ENCODE measurements around the gene MTCL1. TPM values are rescaled to one million over a fixed set of nuclear protein-coding genes. Genes with fewer than 3 reads are reported as not detected.

Gene MTCL1
- total RNA-seq, 4 donors from 2014 or later: 12.3 to 35.9 (median 26.1) TPM

DNA sequence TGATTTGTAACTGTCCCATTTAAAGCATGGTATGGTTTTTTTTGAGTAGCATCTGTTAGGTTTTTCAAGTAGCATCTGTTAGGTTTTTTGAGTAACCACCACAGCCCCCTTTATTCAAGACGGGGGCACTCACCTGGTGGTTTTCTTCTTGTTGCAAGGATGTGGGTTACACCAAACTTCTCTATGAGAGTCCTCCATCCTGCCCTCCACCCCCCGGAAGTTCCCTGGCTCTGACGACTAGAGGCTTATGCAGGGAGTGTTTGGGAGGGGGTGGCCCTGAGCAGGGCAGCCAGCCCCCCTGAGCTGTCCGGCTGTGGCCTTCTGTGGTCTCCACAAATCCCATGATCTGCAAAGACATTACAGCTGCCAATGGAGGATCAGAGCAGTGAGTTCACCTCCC, 39.3 kb downstream of the MTCL1 start:
- Histone ChIP-seq H3K27ac (peak overlapping the region in 3 of 4 donors; percentile 11 to 77 (median 53)), H3K36me3 (no peaks in the 10 kb centered on the region), H3K4me1 (peaks cover 2 to 13% (median 7%) of the 10 kb centered on the region in 4 donors), H3K9me3 (no peaks in the 10 kb centered on the region), H3K27me3 (peaks cover 5% of the 10 kb centered on the region), H3K4me3 (no peak overlapping the region)
- intact Hi-C loops (cut with DNase I; ENCODE audit: low total_unique reads) (no loop called here), in situ Hi-C loops (cut with MboI; ENCODE audit: low pct_ligation_motif_present in 1 of 4, low pct_unique_long_range_greater_than_20kb in 1 of 4, low sequenced_read_pairs in 3 of 4) (no loop called here)
- 67 to 80% methylated on average over 2 to 4 of the region's 4 CpGs for WGBS, 2 donors (ENCODE audit: low coverage in 1 of 2)
- DNase-seq: no peak
- TF ChIP-seq EP300 (IDR thresholded peaks at IDR 0.05; ENCODE audit: low read depth): no peak

DNA sequence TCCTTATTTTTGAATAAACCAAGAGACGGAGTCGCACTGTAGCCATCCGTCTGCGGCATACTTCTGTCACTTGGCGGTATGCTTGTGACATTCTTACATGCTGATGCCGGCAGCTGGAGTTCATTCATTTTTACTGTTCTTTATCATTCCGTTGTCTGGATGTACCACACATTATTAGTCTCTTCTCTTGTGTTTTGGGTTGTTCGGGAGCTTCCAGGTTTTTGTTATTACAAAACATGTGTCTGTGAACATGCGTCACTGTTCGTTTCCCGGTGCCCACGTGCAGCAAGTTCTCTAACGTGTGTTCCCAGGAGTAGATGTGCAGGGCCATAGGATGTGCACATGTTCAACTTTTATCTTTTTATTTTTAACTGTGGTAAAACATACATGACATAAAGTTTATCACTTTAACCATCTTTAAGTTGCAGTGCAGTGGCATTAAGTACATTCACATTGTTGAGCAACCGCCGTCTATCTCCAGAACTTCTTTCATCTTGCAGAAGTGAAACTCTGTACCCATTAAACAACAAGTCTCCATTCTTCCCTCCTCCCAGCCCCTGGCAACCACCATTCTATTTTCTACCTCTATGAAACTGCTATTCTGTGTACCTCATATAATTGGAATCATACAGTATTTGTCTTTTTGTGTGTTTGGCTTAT, 40.1 kb downstream of the MTCL1 start:
- no peak overlapping the region for H3K4me3 ChIP-seq
- no peaks in the 10 kb centered on the region for H3K36me3 ChIP-seq
- H3K9me3 ChIP-seq: no peaks in the 10 kb centered on the region
- peaks cover 5% of the 10 kb centered on the region for H3K27me3 ChIP-seq
- TF ChIP-seq POLR2A (IDR thresholded peaks at IDR 0.05): no peak
- peak in 1 of 3 donors; percentile 6 for TF ChIP-seq POLR2AphosphoS5 (IDR thresholded peaks at IDR 0.05)
- TF ChIP-seq EP300 (IDR thresholded peaks at IDR 0.05; ENCODE audit: low read depth): no peak
- DNase-seq: no peak
- H3K4me1 ChIP-seq: peaks cover 2 to 19% (median 7%) of the 10 kb centered on the region in 4 donors
- intact Hi-C loops (cut with DNase I; ENCODE audit: low total_unique reads): no loop called here
- 71 to 76% methylated on average over 14 to 15 of the region's 15 CpGs for WGBS, 2 donors (ENCODE audit: low coverage in 1 of 2)
- H3K27ac ChIP-seq: peak overlapping the region; percentile 11 to 77 (median 54)
- in situ Hi-C loops (cut with MboI; ENCODE audit: low pct_ligation_motif_present in 1 of 4, low pct_unique_long_range_greater_than_20kb in 1 of 4, low sequenced_read_pairs in 3 of 4): no loop called here

DNA sequence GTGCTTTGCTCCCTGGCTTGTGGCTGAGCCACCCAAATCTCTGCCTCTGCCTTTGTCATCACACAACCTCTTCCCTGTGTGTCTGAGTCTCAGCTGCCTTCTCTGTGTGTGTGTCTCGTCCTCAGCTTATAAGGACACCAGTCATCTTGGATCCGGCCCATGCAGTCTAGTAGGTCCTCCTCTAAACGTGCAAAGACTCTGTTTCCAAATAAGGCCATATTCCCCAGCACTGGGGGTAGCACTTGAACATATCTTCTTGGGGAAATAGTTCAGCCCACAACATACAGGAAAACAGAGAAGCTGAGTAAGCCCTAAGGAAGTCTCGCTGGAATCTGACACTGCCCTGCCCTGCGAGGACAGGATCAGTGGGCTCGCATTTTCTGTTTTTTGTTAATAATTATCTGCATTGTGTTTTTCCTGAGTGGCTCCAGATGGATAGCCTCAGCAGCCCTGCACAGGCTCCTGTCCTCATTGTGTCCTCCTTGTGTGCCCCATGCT, 42.1 kb downstream of the MTCL1 start:
- H3K27ac ChIP-seq: peak overlapping the region; percentile 35 to 77 (median 54)
- H3K4me3 ChIP-seq: no peak overlapping the region
- in situ Hi-C loops (cut with MboI; ENCODE audit: low pct_ligation_motif_present in 1 of 4, low pct_unique_long_range_greater_than_20kb in 1 of 4, low sequenced_read_pairs in 3 of 4): no loop called here
- DNase-seq: no peak
- H3K9me3 ChIP-seq: no peaks in the 10 kb centered on the region
- peaks cover 0 to 32% (median 7%) of the 10 kb centered on the region in 4 donors for H3K4me1 ChIP-seq
- 74 to 81% methylated on average over 5 to 6 of the region's 6 CpGs for WGBS, 2 donors (ENCODE audit: low coverage in 1 of 2)
- no peaks in the 10 kb centered on the region for H3K36me3 ChIP-seq
- intact Hi-C loops (cut with DNase I; ENCODE audit: low total_unique reads): no loop called here
- peaks cover 8% of the 10 kb centered on the region for H3K27me3 ChIP-seq
- TF ChIP-seq POLR2AphosphoS5 (IDR thresholded peaks at IDR 0.05) (no peak), POLR2A (IDR thresholded peaks at IDR 0.05) (no peak), EP300 (IDR thresholded peaks at IDR 0.05; ENCODE audit: low read depth) (no peak)
- TF ChIP-seq, protein P1, sequence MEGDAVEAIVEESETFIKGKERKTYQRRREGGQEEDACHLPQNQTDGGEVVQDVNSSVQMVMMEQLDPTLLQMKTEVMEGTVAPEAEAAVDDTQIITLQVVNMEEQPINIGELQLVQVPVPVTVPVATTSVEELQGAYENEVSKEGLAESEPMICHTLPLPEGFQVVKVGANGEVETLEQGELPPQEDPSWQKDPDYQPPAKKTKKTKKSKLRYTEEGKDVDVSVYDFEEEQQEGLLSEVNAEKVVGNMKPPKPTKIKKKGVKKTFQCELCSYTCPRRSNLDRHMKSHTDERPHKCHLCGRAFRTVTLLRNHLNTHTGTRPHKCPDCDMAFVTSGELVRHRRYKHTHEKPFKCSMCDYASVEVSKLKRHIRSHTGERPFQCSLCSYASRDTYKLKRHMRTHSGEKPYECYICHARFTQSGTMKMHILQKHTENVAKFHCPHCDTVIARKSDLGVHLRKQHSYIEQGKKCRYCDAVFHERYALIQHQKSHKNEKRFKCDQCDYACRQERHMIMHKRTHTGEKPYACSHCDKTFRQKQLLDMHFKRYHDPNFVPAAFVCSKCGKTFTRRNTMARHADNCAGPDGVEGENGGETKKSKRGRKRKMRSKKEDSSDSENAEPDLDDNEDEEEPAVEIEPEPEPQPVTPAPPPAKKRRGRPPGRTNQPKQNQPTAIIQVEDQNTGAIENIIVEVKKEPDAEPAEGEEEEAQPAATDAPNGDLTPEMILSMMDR (IDR thresholded peaks at IDR 0.05): no peak

DNA sequence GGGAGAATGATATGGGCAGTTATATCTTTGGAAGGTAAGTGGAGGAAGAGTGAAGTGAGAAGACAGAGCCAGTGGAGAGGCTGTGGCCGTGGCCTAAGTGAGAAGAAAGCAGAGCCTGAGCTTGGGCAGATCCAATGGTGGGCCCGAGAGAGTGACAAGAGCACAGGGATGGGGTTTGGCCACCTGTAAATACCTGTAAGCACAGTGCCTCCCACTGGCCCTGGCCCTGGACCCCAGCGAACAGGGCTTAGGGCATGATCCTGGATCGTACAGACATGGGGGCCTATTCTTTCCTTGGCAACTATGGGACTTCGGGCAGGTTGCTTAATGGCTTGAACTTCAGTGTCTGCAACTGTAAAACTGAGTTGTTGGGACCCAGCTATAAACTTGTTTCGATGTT, 44.1 kb downstream of the MTCL1 start:
- TF ChIP-seq EP300 (IDR thresholded peaks at IDR 0.05; ENCODE audit: low read depth): no peak
- no peak for TF ChIP-seq POLR2AphosphoS5 (IDR thresholded peaks at IDR 0.05)
- TF ChIP-seq, protein P1 (IDR thresholded peaks at IDR 0.05): no peak
- no peak for TF ChIP-seq POLR2A (IDR thresholded peaks at IDR 0.05)
- in situ Hi-C loops (cut with MboI; ENCODE audit: low pct_ligation_motif_present in 1 of 4, low pct_unique_long_range_greater_than_20kb in 1 of 4, low sequenced_read_pairs in 3 of 4): no loop called here
- no peak for DNase-seq

DNA sequence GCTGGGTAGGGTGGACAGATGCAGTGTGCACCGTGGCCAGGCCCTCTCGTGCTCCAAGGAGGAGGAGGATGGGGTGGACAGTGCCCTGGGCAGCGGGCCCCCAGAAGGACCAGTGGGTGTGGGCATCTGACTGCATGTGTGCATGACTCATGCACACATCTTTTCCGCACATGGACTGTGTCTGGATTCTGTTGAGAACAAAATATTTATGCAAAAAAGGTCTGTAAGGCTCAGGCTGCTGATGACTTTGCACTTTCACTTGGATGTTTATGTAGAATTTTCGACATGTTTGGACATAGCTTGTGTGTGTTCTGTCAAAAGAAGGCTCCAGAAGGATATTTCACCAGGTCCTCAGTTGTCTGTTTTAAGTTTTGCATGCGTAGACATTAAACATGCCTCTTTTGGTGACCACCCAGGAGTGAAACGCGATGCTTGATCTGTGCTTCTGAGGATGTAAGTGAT, 45.6 kb downstream of the MTCL1 start:
- peaks cover 0 to 22% (median 4%) of the 10 kb centered on the region in 4 donors for H3K4me1 ChIP-seq
- TF ChIP-seq EP300 (IDR thresholded peaks at IDR 0.05; ENCODE audit: low read depth): peak; percentile 85
- peak; percentile 84 to 93 (median 88) for TF ChIP-seq POLR2AphosphoS5 (IDR thresholded peaks at IDR 0.05)
- no peak for TF ChIP-seq POLR2A (IDR thresholded peaks at IDR 0.05)
- TF ChIP-seq, protein P1 (IDR thresholded peaks at IDR 0.05): no peak
- WGBS, 2 donors (ENCODE audit: low coverage in 1 of 2): 64% methylated on average over 8 of the region's 8 CpGs; no CpG with 5 or more reads in 1 of the 2 donors
- H3K9me3 ChIP-seq: no peaks in the 10 kb centered on the region
- peak overlapping the region; percentile 67 to 82 (median 76) for H3K27ac ChIP-seq
- intact Hi-C loops (cut with DNase I; ENCODE audit: low total_unique reads): loop anchor here (5.0 kb wide), 1 partner anchor 1184 kb away; the partner anchor contains the start of gene PTPRM
- DNase-seq: peak; percentile 35
- in situ Hi-C loops (cut with MboI; ENCODE audit: low pct_ligation_motif_present in 1 of 4, low pct_unique_long_range_greater_than_20kb in 1 of 4, low sequenced_read_pairs in 3 of 4): no loop called here
- H3K36me3 ChIP-seq: no peaks in the 10 kb centered on the region
- no peak overlapping the region for H3K4me3 ChIP-seq
- H3K27me3 ChIP-seq: peaks cover 23% of the 10 kb centered on the region

More for the DNA sequence above, 44.1 kb downstream of the MTCL1 start:
- H3K27ac ChIP-seq: peak overlapping the region; percentile 67 to 82 (median 76)
- H3K27me3 ChIP-seq: peaks cover 20% of the 10 kb centered on the region
- H3K4me3 ChIP-seq: no peak overlapping the region
- H3K36me3 ChIP-seq: no peaks in the 10 kb centered on the region
- 90 to 92% methylated on average over 4 to 6 of the region's 6 CpGs for WGBS, 2 donors (ENCODE audit: low coverage in 1 of 2)
- intact Hi-C loops (cut with DNase I; ENCODE audit: low total_unique reads): no loop called here
- H3K4me1 ChIP-seq: peaks cover 0 to 24% (median 4%) of the 10 kb centered on the region in 4 donors
- H3K9me3 ChIP-seq: no peaks in the 10 kb centered on the region
